ENCODE results near the gene TMEM185A.
A peak's percentile ranks its signal among the peaks of the same experiment; 100 is the strongest.
"Not testable (repeated sequence)": the region's sequence is repeated elsewhere in the genome, so short reads cannot be mapped to it uniquely, and the experiment has no call there.

The TMEM185A gene

DNA sequence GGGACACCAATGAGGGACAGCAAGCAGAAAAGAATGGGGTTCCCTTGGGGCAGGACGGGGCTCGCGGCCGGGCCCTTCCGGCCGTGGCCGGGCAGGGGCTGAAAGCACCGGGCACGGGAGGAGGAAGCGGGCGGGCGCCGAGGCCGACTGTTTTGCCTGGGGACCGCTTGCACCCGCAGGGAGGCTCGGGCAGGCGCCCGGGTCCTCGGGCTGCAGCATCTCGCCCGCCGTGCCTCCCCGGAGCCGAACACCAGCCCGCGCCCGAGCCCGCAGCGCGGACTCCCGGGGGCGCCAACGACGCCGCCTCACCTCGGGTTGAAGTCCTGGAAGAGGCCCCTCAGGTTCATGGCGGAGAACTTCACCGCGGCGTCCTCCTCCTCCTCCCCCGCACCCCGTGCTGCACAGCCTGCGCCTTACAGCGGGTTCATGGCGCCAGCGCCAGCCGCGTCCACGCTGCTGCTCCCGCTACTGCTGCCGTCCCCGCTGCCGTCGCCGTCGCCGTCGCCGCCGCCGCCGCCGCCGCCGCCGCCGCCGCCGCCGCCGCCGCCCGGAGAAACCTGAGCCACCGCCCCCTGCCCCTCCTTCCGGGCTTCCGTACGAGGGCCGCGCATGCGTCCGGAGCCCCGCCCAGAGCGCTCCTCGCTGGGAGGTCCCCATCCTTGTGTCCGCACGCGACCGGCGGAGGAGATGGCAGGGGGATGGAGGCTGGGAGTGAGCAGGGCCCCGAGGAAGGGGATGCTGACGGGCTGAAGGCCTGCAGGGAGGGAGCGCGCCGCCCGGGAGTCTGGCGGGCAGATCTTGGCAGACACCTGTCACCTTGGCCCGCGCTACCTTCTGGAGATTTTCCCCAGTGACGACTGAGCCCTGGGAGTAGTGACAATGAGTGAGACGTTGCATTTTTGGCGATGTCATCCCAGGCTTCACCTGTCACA lies at the start of gene TMEM185A:
TMEM185A (minus strand) TSS at position 559 of the 932 bp plus-strand sequence; CDS start at position 347, 212 bp downstream.
- H3K4me3 ChIP-seq (ENCODE audit: low read depth, low read length) = peak within 1 kb of the TSS; percentile 57
- DNase-seq (ENCODE audit: low read depth, low spot score) = peak; percentile 39
- in situ Hi-C loops (cut with HindIII; ENCODE audit: low sequenced_read_pairs) = no loop called here
- TF ChIP-seq, protein P1, sequence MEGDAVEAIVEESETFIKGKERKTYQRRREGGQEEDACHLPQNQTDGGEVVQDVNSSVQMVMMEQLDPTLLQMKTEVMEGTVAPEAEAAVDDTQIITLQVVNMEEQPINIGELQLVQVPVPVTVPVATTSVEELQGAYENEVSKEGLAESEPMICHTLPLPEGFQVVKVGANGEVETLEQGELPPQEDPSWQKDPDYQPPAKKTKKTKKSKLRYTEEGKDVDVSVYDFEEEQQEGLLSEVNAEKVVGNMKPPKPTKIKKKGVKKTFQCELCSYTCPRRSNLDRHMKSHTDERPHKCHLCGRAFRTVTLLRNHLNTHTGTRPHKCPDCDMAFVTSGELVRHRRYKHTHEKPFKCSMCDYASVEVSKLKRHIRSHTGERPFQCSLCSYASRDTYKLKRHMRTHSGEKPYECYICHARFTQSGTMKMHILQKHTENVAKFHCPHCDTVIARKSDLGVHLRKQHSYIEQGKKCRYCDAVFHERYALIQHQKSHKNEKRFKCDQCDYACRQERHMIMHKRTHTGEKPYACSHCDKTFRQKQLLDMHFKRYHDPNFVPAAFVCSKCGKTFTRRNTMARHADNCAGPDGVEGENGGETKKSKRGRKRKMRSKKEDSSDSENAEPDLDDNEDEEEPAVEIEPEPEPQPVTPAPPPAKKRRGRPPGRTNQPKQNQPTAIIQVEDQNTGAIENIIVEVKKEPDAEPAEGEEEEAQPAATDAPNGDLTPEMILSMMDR (IDR thresholded peaks at IDR 0.05; ENCODE audit: low read depth, low read length) = no peak

DNA sequence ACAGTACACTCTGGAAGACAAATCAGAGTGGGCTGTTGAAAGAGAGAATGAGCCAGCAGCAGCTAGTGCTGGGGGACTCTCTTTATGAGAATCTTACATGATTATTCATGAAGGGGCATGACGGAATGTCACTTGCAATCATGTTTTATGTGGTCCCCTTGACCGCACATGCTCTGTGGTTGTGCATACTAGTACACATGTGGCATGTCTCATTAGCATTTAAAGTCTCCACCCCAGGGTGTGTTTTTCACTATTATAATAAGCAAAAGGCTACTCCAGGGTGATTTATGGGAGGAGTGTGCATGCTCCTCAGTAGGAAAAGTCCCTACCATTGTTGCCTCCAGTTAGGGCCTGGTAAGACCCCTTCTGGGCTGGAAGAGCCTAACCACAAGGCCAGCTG lies 49.6 kb upstream of the TMEM185A start:
- in situ Hi-C loops (cut with HindIII; ENCODE audit: low sequenced_read_pairs) = no loop called here
- H3K4me3 ChIP-seq (ENCODE audit: low read depth, low read length) = no peak overlapping the region
- no peak for DNase-seq (ENCODE audit: low read depth, low spot score)
- TF ChIP-seq, protein P1 (IDR thresholded peaks at IDR 0.05; ENCODE audit: low read depth, low read length) = no peak

DNA sequence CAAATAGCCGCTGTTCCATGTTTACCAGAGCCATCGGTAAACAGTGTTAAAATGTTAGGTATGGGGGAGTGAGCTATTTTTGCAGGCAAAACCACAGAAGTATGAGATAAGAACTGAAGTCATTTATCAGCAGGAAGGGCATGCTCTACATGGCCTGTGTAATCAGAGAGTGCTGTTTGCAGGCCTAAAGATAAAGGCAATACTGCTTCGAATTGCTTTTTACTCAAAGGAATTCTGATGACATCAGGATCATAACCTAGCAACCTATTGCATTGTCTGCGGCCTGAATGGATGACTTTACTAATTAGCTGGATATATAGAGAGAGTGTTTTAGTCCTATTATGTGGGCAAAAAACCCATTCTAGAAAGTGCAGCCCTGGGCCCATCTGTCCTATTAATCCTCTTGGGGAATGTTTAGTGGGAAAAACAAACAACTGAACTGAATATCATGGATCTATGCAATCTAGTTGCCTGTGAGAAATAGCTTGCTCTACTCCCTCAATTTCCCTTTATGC lies 47.6 kb upstream of the TMEM185A start:
- DNase-seq (ENCODE audit: low read depth, low spot score); H3K4me3 ChIP-seq (ENCODE audit: low read depth, low read length); in situ Hi-C loops (cut with HindIII; ENCODE audit: low sequenced_read_pairs): not testable (repeated sequence)

DNA sequence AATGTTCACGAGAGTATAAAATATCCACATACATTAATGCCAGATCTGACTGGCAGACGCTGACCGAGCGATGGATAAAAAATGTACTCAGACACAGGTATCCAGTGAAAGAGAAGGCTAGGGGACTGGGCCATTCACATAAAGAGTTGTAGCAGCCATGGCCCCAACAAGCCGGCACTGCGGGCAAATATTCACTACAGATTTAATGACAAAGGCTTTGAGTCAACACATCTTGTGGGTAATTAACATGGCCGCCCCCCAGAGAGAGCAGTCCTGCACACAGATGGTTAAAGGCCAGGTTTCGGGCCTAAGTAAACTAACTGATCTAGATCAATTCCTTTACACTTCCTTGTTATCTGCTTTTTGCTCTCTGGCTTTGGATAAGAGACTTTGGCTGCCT lies 44.0 kb upstream of the TMEM185A start:
- H3K4me3 ChIP-seq (ENCODE audit: low read depth, low read length); DNase-seq (ENCODE audit: low read depth, low spot score); in situ Hi-C loops (cut with HindIII; ENCODE audit: low sequenced_read_pairs): not testable (repeated sequence)

DNA sequence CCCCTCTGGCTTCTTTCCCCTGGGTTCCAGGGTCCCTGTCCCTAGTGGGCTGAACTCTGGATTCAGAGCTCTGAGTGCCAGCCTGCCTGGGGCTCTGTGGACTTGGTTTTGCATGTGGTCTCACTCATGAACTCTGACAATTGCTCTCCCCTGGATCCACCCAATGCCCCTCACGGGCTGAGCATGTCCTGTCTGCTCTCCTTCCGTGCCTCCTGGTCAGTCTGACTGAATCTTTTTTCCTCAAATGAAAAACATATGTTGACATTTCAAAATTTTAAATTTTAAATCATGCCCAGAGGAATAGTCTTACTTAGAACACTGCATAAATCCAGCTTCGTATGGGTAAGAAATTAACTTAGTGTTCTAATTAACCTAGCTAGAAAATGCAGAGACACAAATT lies 43.5 kb upstream of the TMEM185A start:
- H3K4me3 ChIP-seq (ENCODE audit: low read depth, low read length); DNase-seq (ENCODE audit: low read depth, low spot score); in situ Hi-C loops (cut with HindIII; ENCODE audit: low sequenced_read_pairs): not testable (repeated sequence)

DNA sequence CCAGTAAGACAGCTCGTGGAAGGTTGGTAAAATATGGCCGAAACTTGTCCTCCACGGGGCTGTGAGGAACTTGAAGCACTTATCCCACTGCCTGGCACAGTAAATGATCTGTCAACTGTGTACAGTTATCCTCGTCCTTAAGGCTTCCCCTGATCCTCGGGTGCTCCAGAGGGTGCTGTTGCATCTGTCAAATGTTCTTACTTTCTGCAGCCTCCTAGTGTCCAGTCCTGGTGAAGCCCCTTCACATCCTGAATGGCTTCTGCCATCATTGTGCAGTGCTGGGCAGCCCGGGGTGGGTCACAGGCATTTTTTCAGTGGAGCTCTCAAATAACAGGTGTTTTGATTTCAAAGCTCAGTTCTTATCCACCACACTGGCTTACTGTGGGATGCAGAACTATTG lies 29.0 kb upstream of the TMEM185A start:
- DNase-seq (ENCODE audit: low read depth, low spot score); in situ Hi-C loops (cut with HindIII; ENCODE audit: low sequenced_read_pairs): not testable (repeated sequence)

DNA sequence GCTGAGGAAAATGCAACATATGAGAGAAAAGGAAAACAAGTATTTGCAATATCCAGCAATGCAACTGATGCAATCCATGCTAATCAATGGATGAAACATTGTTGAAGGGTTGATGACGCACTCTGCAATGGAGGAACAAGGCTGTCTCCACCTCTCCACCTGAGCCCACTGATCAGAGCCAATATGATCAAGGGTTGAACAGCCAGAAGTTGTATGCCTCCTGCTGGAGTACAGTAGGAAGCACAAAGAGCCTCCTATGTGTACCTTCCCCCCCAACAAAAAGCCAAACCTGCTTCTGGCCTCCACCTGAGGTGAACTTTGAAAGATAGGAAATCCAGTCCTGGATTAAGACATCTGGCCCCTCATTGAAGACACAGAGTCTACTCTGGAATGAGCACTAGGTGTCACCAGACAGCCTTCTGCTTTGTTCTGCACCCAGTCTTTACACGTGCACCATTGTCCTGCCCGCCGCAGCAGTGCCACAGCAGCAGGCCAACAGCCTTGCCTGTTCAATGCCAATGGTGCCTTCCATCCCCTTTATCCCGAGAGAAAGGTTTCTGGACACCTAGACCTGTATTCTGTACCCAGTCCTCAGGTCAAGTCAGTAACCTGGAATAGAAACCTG lies 24.8 kb upstream of the TMEM185A start:
- in situ Hi-C loops (cut with HindIII; ENCODE audit: low sequenced_read_pairs); DNase-seq (ENCODE audit: low read depth, low spot score); H3K4me3 ChIP-seq (ENCODE audit: low read depth, low read length): not testable (repeated sequence)

More for the DNA sequence above, 29.0 kb upstream of the TMEM185A start:
- H3K4me3 ChIP-seq (ENCODE audit: low read depth, low read length) = not testable (repeated sequence)

DNA sequence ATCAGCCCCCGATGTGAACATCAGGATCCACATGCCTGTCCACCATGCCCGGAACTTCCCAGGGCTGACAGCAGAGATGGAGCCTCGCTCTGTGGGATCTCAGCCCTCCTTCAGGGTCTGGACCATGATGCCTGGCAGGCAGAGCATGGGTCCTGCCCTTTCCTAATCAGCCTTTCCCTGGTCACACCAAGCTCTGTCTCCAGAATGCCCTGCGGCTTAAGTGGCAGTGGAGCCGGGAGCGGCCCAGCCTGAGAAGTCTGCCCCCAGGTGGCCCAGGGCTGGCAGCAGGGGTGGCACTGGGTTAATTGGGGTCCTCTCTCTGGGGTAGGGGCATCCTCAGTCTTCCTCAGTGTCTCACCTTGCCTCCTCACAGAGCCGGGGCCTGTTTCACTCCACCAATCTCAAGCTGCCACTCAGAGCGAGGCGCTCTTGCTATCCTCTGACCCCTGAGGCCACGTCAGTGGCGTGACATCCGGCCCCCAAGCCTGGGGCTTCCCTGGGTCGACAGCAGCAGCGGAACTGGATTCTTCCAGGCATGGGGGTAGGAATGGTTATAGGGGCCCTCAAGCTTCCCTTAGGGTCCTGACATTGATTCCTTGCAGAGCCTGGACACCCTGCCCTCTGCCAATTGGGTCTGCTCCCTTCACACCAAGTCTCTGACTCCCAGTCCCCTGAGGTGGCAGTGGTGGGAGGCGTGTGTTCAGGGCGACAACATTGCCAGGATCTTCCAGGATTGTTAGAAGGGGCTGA lies 20.8 kb upstream of the TMEM185A start:
- TF ChIP-seq, protein P1 (IDR thresholded peaks at IDR 0.05; ENCODE audit: low read depth, low read length) = no peak

DNA sequence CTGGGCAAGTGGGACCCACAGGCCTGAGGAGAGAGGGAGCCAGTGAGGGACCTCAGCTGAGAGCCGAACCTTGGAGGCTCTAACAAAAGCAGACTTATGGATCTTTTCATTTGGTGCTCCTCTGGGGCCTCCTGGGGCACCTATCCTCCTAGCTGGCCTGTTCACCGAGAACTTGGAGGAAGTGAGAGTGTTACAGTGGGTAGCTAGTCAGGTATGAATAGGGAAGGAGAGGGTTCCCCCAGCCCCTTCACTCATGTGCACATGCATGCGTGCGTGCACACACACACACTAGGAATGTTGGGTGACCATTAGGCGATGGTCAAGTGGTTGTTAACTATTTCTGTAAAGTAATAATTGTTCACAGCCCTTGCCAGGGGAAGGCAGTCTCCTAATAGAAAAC lies 18.6 kb upstream of the TMEM185A start:
- no peak for DNase-seq (ENCODE audit: low read depth, low spot score)
- H3K4me3 ChIP-seq (ENCODE audit: low read depth, low read length) = no peak overlapping the region
- TF ChIP-seq, protein P1 (IDR thresholded peaks at IDR 0.05; ENCODE audit: low read depth, low read length) = no peak
- in situ Hi-C loops (cut with HindIII; ENCODE audit: low sequenced_read_pairs) = no loop called here

More for the DNA sequence above, 20.8 kb upstream of the TMEM185A start:
- DNase-seq (ENCODE audit: low read depth, low spot score) = no peak
- in situ Hi-C loops (cut with HindIII; ENCODE audit: low sequenced_read_pairs) = no loop called here
- no peak overlapping the region for H3K4me3 ChIP-seq (ENCODE audit: low read depth, low read length)

All from astrocyte of the spinal cord (primary cell).